GM10266 (cell line): ENCODE data around the gene ADD1.
A peak's percentile ranks its signal among the peaks of the same experiment; 100 is the strongest.

ENCODE experiments used
- DNase-seq: peaks from one replicate; pipeline ENCODE4 v3.0.0; 2012; ENCODE audit errors: extremely low spot score
- TF ChIP-seq, protein P1 (sequence below): IDR thresholded peaks from 2 replicates; pipeline ENCODE4 v1.5.1; 2012; ENCODE audit warnings: mild to moderate bottlenecking, low read depth; ENCODE audit not compliant: control insufficient read depth, insufficient read depth; ENCODE audit errors: missing control alignments

Gene ADD1

DNA sequence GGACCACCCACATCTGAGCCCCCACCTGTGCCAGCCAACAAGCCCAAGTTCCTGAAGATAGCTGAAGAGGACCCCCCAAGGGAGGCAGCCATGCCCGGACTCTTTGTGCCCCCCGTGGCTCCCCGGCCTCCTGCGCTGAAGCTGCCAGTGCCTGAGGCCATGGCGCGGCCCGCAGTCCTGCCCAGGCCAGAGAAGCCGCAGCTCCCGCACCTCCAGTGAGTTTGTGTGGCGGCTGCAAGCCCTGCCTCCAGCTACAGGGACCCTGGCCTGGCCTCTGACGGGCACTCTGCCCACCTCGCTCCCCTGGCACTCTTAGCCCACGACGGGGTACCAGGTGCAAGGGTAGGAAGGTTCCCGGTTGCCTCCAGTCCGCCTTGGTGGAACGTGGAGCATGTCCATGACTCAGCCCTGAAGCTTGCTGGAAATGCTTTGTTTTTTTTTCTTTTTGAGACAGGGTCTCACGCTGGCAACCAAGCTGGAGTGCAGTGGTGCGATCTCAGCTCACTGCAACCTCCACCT, 13.7 kb upstream of the ADD1 start:
- no peak for DNase-seq
- TF ChIP-seq, protein P1, sequence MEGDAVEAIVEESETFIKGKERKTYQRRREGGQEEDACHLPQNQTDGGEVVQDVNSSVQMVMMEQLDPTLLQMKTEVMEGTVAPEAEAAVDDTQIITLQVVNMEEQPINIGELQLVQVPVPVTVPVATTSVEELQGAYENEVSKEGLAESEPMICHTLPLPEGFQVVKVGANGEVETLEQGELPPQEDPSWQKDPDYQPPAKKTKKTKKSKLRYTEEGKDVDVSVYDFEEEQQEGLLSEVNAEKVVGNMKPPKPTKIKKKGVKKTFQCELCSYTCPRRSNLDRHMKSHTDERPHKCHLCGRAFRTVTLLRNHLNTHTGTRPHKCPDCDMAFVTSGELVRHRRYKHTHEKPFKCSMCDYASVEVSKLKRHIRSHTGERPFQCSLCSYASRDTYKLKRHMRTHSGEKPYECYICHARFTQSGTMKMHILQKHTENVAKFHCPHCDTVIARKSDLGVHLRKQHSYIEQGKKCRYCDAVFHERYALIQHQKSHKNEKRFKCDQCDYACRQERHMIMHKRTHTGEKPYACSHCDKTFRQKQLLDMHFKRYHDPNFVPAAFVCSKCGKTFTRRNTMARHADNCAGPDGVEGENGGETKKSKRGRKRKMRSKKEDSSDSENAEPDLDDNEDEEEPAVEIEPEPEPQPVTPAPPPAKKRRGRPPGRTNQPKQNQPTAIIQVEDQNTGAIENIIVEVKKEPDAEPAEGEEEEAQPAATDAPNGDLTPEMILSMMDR = no peak

DNA sequence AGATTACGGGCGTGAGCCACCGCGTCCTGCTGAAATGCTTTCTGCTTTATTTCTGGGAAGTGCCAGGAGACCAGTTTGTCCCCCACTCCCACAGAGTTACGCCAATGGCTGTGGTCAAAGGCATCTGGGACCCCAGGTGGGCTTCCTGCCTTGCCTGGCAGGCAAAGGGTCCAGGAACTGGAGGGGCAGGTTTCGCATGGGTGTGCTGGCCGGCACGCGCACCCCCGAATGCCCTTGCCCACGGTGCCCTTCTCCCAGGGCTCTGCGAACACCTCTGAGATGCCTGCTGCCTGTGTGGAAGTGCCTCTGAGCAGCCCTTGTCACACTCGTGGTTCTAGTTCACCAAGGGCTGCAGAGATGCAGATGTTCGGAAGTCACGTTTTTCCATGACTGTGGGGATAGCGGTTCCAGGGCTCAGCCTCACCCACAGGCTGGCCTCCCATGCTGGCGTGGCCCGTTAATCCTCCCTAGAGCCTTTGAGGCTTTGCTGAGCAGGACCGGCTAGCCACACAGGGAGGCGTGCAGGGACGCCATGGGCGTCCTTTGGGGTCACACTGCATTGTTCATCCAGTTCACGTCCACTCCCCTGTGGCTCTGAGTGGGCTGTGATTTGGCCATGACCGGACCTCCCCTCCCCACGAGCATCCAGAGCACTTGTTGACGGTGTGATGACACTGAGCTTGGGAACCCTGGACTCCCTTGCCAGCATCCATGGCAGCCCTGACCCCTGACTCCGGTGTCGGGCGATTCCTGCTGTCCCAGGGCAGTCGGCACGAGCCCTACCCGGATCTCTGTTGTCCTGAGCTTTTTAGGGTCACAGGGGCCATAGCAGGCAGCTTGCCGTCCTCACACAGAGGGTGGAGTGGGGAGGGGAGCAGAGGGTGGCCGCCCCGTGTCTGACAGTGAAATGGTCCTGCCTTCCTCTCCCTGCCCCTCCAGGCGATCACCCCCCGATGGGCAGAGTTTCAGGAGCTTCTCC, 12.7 kb upstream of the ADD1 start:
- peak; percentile 6 for DNase-seq
- TF ChIP-seq, protein P1 = no peak

DNA sequence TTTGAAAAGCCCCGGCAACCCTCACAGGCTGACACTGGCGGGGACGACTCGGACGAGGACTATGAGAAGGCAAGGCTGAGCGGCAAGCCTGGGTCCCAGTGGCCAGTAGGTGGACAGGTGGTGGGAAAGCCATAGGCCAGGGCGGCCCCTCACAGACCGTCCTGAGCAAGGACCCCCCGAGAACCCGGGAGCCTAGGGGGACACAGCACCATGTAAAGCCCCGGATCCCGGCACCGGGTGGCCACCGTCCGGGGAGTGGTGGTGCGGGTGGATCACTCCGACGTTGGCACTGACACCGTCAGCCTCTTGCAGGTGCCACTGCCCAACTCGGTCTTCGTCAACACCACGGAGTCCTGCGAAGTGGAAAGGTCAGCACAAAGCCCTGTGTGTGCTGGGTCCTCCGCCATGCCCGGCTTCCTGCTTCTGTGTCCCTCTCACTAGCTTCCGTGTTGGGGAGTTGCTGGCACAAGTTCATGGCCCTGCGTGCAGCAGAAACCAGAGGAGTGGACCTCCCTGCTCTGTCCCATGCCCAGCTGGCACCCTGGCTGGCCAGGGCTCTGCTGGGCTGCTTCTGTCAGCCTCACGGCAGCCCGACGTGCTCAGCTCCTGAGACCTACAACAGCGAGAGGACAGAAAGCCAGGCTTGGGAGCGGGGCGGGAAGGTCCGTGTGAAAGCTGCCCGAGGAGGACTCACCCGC, 11.9 kb upstream of the ADD1 start:
- TF ChIP-seq, protein P1 = no peak
- DNase-seq = peak; percentile 11

DNA sequence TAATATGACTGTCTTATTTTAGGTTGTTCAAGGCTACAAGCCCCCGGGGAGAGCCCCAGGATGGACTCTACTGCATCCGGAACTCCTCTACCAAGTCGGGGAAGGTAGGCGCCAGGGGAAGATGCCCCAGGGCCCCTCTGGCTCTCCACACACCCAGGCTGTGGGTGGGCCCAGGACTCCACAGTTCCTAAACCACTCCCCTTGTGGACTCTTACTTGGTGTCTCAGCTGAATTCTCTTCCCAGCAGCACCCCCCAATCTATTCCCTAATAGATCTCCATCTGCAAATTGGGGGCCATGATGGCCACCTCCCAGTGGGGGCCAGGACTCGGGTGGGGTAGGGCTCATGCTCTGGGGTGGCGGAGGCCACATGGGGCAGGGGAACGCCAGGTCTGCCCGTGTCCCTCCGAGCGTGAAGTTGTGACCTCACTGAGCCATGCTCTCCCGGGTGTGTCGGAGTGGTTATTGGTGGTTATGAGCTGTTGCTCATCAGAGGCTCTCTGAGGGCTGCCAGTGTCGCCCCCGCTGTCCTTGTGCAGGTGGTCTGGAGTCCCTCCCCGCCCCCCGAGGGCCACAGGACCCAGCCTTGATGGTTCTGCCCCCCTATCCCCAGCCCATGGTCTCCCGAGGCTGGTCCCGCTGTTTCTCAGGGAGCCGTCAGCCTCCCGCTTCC, 11.2 kb upstream of the ADD1 start:
- TF ChIP-seq, protein P1 = no peak

DNA sequence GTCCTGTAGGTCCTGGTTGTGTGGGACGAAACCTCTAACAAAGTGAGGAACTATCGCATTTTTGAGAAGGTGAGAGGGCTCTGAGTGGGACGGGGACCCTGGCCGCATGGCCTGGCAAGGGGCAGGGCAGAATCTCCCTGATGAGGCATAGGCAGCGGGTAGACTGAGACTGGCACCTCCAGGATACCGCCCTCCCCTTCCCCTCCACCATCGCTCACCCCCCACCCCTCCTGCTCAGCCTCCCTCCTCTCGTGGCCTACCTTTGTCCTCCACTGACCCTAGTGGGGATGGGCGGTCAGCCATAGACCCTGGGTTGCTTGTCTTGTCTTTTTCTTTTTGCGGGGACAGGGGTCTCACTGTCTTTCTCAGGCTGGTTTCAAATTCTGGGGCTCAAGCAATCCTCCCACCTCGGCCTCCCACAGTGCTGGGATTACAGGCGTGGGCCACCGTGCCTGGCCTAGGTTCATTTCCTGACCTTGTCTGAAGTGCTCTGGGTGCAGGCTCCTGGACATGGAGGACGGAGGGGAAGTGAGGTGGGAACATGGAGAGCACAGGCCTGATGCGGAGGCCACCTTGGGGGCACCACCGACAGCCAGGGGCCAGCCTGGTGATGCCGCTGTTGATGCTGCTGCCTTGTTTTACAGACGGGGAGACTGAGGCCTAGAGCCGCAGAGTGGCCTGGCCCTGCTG, 10.5 kb upstream of the ADD1 start:
- DNase-seq = peak; percentile 26
- TF ChIP-seq, protein P1 = no peak

More for the DNA sequence above, 11.2 kb upstream of the ADD1 start:
- DNase-seq = peak; percentile 87

DNA sequence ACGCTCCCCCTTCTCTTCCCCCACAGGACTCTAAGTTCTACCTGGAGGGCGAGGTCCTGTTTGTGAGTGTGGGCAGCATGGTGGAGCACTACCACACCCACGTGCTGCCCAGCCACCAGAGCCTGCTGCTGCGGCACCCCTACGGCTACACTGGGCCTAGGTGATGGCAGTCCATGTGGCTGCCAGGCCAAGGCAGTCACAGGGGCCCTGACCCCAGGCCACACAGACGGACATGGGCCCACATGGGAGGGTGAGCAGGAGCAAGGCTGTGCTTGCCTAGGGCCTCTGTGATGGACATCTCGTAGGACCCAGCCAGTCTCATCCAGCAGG, 10.0 kb upstream of the ADD1 start:
- peak; percentile 3 for DNase-seq
- TF ChIP-seq, protein P1 = no peak
